Memory B cell (primary cell): ENCODE results near the gene CSNK1G1.
A peak's percentile ranks its signal among the peaks of the same experiment; 100 is the strongest.
"Not testable (repeated sequence)": the region's sequence is repeated elsewhere in the genome, so short reads cannot be mapped to it uniquely, and the experiment has no call there.

Source experiments
- ATAC-seq: fragments of 150-1000 bp; cut with Tn5 transposase; 2 replicates; pipeline ENCODE4 v1.10.0; 2021; ENCODE audit warnings: low read depth, mild to moderate bottlenecking, moderate library complexity
- DNase-seq, 2 donors: peaks; one replicate each; pipeline ENCODE4 v3.0.0; 2022; ENCODE audit warnings: low spot score in 2 of 2
- H3K27ac Mint-ChIP-seq: one replicate; pipeline ENCODE4 v1.8.0; 2022; ENCODE audit warnings: mild to moderate bottlenecking, moderate library complexity, mixed read lengths
- H3K27me3 Mint-ChIP-seq: one replicate; pipeline ENCODE4 v1.8.0; 2022; ENCODE audit warnings: mixed read lengths
- H3K36me3 Mint-ChIP-seq: one replicate; pipeline ENCODE4 v1.8.0; 2022; ENCODE audit warnings: mild to moderate bottlenecking, mixed read lengths
- H3K4me1 Mint-ChIP-seq: one replicate; pipeline ENCODE4 v1.8.0; 2022; ENCODE audit warnings: mixed read lengths
- H3K4me3 Mint-ChIP-seq: one replicate; pipeline ENCODE4 v1.8.0; 2022; ENCODE audit warnings: mild to moderate bottlenecking, moderate library complexity, mixed read lengths
- H3K9me3 Mint-ChIP-seq: one replicate; pipeline ENCODE4 v1.8.0; 2022; ENCODE audit warnings: mixed read lengths

CSNK1G1 gene

DNA sequence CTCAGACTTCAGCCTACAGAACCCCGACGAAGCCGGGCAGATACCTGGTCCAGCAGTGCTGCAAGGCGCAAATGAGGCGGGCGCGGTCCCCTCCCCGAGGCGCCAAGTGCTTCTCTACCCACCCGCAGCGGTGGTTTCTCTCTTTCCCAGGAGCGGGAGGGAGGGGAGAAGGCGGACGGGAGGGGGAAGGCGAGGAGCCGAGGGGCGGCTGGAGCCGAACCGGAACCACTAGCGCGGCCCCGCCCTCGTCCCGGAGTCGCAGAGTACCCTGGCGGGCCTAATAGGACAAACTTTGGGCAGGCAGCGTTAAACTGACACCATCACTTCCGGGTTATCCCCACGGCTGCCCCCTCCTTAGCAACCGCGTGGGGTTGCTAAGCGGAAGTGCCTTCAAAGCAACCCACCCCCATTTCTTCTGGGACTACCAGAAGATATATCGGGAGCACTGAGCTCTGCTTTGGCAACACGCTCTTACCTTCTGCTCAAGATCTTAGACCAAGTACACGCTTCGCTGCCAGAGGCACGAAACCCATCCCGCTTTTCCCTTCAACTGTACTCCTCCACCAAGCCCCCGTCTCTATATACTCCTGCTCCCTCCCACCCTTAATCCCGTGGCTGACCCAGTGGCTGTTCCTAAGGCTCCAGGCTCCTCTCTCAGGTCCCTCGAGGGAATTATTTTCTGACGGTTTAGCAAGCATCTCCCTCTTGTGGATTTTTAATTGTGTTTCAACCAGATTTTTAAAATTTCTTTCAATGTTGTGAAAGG is at the start of gene CSNK1G1:
TSS of gene CSNK1G1 (minus strand) at position 230 of the 766 bp plus-strand sequence. CDS start 55,674 bp downstream, outside the sequence.
- peaks cover 14% of the 10 kb centered on the region for H3K4me1 Mint-ChIP-seq
- H3K36me3 Mint-ChIP-seq, result no peaks in the 10 kb centered on the region
- H3K4me3 Mint-ChIP-seq, result peak within 1 kb of the TSS; percentile 93
- H3K27ac Mint-ChIP-seq, result peak within 1 kb of the TSS; percentile 93
- H3K9me3 Mint-ChIP-seq, result no peaks in the 10 kb centered on the region
- ATAC-seq, result peak; percentile 99
- H3K27me3 Mint-ChIP-seq, result no peaks in the 10 kb centered on the region
- DNase-seq, result peak; percentile 78 to 84

DNA sequence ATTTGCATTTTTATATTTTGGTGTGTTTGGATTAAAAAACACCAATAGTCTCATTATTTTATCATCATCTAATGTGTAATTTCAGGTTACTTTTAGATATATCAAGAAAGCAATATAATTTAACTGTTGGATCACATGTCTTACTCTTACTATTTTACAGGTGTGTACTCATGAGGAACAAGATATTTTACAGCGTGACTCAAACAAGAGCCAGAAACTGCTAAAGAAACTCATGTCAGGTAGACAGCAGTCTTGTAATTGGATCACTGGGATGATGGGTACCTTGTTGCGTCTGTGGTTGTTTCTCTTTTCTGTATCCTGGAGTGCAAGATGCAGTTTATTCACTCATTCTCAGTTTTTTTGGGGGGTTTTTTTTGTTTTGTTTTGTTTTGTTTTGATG is 44.6 kb upstream of the CSNK1G1 start:
- ATAC-seq (no peak), DNase-seq (no peak)
- H3K9me3 Mint-ChIP-seq, result no peaks in the 10 kb centered on the region
- H3K4me3 Mint-ChIP-seq, result no peak overlapping the region
- peaks cover 20% of the 10 kb centered on the region for H3K36me3 Mint-ChIP-seq
- H3K27me3 Mint-ChIP-seq, result no peaks in the 10 kb centered on the region
- no peak overlapping the region for H3K27ac Mint-ChIP-seq
- no peaks in the 10 kb centered on the region for H3K4me1 Mint-ChIP-seq

DNA sequence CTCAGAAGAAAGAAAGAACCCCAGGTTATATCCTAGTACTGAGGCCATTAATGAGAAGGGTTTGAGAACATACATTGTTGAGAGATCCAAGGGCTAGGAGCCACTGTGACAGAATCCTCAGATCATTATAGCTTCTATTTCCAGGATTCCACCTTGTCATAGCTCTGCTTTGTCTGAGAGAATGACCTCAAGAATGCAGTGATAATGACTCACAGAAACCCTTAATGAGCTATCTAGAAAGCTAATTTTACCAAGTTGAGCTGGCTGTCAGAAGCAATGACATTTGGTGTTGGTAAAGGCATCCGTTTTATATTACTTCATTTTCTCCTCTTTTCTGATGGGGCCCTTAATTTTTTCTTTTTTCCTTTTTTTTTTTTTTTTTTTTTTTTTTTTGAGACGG is 42.6 kb upstream of the CSNK1G1 start:
- DNase-seq (no peak), ATAC-seq (no peak)
- H3K36me3 Mint-ChIP-seq, result peaks cover 27% of the 10 kb centered on the region
- H3K27ac Mint-ChIP-seq, result no peak overlapping the region
- H3K4me3 Mint-ChIP-seq, result no peak overlapping the region
- no peaks in the 10 kb centered on the region for H3K27me3 Mint-ChIP-seq
- H3K4me1 Mint-ChIP-seq, result no peaks in the 10 kb centered on the region
- H3K9me3 Mint-ChIP-seq, result no peaks in the 10 kb centered on the region

DNA sequence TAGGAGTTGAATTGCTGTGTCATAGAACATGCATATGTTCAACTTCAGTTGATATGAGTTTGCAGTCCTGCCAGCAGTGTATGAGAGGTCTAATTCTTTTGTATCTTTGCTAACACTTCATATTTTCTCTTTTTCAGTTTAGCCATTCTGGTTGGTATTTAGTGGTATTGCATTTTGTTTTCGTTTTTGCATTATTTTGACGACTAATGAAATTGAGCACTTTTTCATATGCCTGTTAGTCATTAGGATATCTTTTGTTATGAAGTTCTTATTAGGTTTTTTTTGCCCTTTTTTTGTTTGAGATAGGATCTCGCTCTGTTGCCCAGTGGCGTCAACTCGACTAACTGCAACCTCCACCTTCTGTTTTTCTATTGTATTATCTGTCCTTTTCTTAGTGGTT is 40.8 kb upstream of the CSNK1G1 start:
- DNase-seq (no peak), ATAC-seq (no peak)
- Mint-ChIP-seq H3K27me3 (no peaks in the 10 kb centered on the region), H3K27ac (no peak overlapping the region), H3K36me3 (peaks cover 27% of the 10 kb centered on the region), H3K4me3 (no peak overlapping the region), H3K9me3 (no peaks in the 10 kb centered on the region), H3K4me1 (no peaks in the 10 kb centered on the region)

DNA sequence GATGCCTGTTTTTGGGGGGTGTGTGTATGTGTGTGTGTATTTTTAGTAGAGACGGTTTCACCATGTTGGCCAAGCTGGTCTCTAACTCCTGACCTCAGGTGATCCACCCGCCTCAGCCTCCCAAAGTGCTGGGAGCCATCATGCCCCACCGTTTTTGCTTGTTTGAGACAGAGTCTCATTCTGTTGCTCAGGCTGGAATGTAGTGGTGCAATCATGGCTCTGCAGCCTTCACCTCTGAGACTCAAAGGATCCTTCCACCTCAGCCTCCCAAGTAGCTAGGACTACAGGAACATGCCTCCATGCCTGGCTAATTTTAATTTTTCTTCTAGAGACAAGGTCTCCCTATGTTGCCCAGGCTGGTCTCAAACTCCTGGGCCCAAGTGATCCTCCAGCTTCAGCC is 36.5 kb upstream of the CSNK1G1 start:
- ATAC-seq, DNase-seq, H3K4me3 Mint-ChIP-seq, H3K9me3 Mint-ChIP-seq, H3K27me3 Mint-ChIP-seq, H3K27ac Mint-ChIP-seq: not testable (repeated sequence)
- peaks cover 14% of the 10 kb centered on the region for H3K4me1 Mint-ChIP-seq
- peaks cover 21% of the 10 kb centered on the region for H3K36me3 Mint-ChIP-seq

DNA sequence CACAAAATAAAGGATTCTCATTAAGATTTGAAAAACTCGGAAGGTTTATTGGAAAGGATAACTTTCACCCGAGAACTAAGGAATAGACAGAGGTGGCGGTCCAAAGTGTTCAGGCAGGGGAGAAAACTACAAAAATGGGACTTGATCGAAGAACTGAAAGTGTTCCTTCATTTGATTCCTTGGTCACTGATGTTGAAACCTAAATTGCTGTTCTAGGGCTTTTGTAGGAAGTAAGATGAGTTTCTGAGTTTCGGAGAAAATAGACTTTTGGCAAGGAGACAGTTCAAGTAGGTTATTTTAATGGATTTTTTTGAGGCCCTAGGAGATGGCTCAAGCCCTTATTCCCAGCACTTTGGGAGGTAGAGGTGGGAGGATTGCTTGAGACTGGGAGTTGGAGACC is 33.1 kb upstream of the CSNK1G1 start:
- Mint-ChIP-seq H3K9me3 (no peaks in the 10 kb centered on the region), H3K27me3 (no peaks in the 10 kb centered on the region), H3K27ac (peak overlapping the region; percentile 70), H3K36me3 (peaks cover 5% of the 10 kb centered on the region), H3K4me3 (peak overlapping the region; percentile 78), H3K4me1 (peaks cover 15% of the 10 kb centered on the region)
- no peak for DNase-seq
- ATAC-seq, result no peak

DNA sequence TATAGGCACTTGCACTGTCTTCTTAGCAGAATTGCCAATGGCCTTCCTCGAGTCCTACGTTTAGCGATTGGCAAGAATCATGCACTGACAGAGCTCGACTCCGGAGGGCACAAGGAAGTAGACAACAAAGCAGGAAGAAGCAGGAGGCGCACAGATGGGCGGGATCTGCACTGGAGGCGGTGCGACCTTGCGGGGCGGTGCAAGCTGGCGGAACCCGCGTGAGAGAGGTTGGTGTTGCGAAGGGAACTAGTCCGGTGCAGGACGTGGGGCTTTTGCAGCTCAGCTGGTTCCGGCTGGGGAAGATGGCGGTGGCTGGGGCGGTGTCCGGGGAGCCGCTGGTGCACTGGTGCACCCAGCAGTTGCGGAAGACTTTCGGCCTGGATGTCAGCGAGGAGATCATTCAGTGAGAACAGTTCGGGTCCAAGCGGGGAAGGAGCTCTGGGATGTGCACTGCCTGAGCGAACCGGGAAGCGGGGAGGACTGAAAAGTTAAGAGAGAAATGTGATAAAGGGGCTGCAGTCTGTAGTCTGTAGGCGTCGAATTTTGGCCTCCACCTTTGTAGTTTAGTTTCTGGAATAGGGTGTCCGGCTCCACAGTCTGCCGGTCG is 31.7 kb upstream of the CSNK1G1 start, which contains the start of gene TRIP4:
TSS of gene TRIP4 (plus strand) at position 275 of the 607 bp plus-strand sequence. CDS start at position 303, 28 bp downstream.
- Mint-ChIP-seq H3K9me3 (no peaks in the 10 kb centered on the region), H3K36me3 (no peaks in the 10 kb centered on the region), H3K27ac (peak within 1 kb of the TSS; percentile 91), H3K4me1 (peaks cover 15% of the 10 kb centered on the region), H3K4me3 (peak within 1 kb of the TSS; percentile 98), H3K27me3 (no peaks in the 10 kb centered on the region)
- ATAC-seq (peak; percentile 98), DNase-seq (peak; percentile 96 to 97)

DNA sequence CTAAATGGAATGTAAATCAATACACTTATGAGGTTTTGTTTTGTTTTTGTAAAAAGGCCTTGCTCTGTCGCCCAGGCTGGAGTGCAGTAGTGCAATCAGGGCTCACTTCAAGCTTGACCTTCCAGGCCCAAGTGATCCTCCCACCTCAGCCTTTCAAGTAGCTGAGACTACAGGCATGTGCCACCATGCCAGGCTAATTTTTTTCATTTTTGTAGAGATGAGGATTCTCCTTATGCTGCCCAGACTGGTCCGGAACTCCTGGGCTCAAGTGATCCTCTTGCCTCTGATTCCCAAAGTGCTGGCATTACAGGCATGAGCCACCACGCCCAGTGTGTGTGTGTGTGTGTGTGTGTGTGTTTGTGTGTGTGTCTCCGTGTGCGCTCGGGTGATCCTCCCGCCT is 30.3 kb upstream of the CSNK1G1 start:
- no peak overlapping the region for H3K27ac Mint-ChIP-seq
- no peaks in the 10 kb centered on the region for H3K36me3 Mint-ChIP-seq

DNA sequence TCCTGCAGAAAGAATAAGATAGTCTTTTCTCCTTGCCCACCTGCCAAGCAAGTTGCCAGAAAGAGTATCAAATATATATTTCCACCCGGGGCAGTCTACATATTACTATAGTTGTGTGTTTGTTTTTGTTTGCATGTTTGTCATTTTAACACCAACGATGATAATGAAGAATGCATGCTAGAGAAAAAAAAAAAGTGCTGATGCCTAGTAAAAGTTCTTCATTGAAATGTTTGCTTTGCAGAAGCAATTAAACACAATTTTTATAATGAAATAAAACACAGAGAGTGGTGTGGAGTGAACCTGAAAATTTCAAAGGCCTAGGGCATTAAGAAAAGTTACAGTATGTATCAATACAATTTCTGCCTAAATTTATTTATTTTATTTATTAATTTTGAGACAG is 27.8 kb upstream of the CSNK1G1 start:
- H3K4me3 Mint-ChIP-seq, result no peak overlapping the region
- H3K36me3 Mint-ChIP-seq, result no peaks in the 10 kb centered on the region
- no peaks in the 10 kb centered on the region for H3K27me3 Mint-ChIP-seq
- DNase-seq (no peak), ATAC-seq (no peak)
- H3K4me1 Mint-ChIP-seq, result peaks cover 13% of the 10 kb centered on the region
- H3K27ac Mint-ChIP-seq, result no peak overlapping the region
- no peaks in the 10 kb centered on the region for H3K9me3 Mint-ChIP-seq

More for the DNA sequence above, 30.3 kb upstream of the CSNK1G1 start:
- Mint-ChIP-seq H3K4me1 (peaks cover 16% of the 10 kb centered on the region), H3K9me3 (no peaks in the 10 kb centered on the region), H3K4me3 (peak overlapping the region; percentile 37), H3K27me3 (no peaks in the 10 kb centered on the region)
- ATAC-seq (no peak), DNase-seq (no peak)

DNA sequence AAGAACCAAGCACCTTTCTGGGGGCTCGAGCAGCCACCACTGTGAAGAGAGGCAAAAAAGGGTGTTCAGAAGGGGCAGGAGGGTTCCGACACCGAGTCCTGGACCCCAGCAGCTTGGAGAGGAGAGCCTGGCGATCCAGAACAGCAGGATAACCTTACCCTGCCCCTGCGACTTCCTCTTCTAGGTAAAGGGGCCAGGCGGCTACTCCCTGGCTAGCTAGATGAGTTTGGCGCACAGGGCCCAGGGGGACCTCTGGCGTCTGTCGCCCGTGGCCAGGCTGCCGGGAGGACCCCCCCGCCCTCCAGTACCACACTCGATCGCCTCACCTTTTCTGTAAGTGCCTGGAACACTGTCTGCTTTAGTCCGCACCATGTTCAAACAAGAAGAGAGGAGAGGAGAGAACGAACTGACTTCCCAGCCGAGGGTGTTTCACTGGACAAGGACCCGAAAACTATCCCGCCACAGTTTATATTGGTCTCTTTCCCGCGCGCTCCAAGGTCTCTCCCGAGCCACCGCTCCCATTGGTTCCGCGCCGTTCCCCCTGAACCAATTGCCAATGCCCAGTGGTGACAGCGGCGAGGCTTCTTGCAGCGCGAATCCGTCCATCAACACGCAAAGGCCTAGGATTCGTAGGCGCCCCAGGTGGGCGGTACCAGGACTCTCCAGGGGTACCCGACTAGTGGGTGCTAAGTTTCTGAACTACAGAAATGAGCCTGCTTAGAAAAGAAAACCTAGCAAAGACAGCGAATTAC is 25.2 kb upstream of the CSNK1G1 start, which contains the start of gene PCLAF:
TSS of gene PCLAF (minus strand) at position 442 of the 752 bp plus-strand sequence. CDS start at position 372, 70 bp downstream.
- peak within 1 kb of the TSS; percentile 48 for H3K27ac Mint-ChIP-seq
- H3K4me3 Mint-ChIP-seq, result peak within 1 kb of the TSS; percentile 89
- H3K9me3 Mint-ChIP-seq, result no peaks in the 10 kb centered on the region
- peaks cover 5% of the 10 kb centered on the region for H3K4me1 Mint-ChIP-seq
- peak; percentile 99 for ATAC-seq
- peak; percentile 71 to 72 for DNase-seq
- H3K27me3 Mint-ChIP-seq, result no peaks in the 10 kb centered on the region
- no peaks in the 10 kb centered on the region for H3K36me3 Mint-ChIP-seq

DNA sequence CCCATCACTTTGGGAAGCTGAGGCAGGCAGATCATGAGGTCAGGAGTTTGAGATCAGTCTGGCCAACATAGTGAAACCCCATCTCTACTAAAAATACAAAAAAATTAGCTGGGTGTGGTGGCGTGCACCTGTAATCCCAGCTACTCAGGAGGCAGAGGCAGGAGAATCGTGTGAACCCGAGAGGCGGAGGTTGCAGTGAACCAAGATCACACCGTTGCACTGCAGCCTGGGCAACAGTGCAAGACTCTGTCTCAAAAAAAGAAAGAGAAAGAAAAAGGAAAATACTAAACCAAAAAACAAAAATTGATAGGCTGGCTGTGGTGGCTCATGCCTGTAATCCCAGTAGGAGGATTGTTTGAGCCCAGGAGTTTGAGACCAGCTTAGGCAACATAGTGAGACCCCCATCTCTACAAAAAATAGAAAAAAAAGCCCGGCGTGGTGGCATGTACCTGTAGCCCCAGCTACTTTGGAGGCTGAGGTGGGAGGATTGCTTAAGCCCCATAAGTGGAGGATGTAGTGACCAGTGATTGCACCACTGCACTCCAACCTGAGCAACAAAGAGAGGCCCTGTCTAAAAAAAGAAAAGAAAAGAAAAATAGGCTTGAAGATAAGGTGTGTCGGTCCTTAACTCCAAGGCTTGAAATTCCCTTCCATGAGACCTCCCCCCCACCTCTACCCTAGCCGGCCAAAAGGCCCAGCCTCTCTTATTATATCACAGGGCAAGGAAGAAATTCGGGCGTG is 24.3 kb upstream of the CSNK1G1 start:
- H3K27me3 Mint-ChIP-seq, DNase-seq, H3K4me1 Mint-ChIP-seq, ATAC-seq, H3K27ac Mint-ChIP-seq, H3K9me3 Mint-ChIP-seq, H3K36me3 Mint-ChIP-seq: not testable (repeated sequence)
- peak overlapping the region; percentile 89 for H3K4me3 Mint-ChIP-seq

DNA sequence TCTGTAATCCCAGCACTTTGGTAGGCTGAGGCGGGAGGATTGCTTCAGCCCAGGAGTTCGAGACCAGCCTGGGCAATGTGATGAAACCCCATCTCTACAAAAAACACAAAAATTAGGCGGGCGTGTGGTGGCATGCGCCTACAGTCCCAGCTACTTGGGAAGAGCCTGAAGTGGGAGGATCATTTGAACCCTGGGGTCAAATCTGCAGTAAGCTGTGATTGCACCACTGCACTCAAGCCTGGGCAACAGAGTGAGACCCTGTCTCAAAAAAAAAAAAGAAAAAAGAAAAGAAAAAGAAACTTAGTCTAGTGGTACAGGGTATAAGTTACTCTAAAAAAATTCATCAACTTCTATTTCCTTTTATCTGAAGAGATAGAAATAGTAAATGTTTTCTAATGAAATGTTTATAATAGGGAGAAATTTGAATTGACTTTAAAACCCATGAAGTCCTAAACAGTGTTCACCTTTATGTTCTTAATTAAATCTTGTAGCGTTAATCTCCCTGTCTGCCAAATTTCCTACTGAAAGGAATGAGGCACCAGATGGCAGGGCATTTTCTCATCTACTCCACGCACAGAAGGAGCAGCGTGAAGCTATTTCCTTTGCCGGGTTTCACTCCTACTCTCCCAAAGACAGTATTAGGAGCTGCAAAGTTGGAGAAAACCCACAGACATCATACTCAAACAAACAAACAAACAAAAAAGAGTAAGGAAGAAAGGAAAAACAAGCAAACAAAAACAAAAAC is 23.4 kb upstream of the CSNK1G1 start:
- Mint-ChIP-seq H3K27ac (no peak overlapping the region), H3K4me1 (peaks cover 5% of the 10 kb centered on the region)
- ATAC-seq, result no peak

DNA sequence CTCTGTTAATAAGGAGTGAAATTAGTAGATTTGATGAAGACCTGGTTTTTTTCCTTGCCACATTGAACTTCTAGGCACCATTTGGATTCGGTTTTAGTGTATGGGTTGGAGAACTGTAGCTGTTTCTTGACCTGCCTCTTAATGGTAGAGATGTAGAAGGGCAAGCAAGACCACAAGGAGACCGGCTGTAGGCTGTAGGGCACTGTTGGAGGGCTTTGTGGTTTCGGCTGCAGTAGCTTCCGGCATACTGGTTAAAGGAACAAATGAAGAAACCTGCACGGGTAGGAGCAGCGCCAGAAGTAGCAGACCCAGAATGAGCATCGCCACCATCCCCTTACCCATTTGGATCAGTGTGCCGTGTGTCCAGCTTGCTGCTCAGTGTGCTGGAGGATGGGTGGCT is 17.4 kb upstream of the CSNK1G1 start:
- no peak overlapping the region for H3K27ac Mint-ChIP-seq
- peaks cover 2% of the 10 kb centered on the region for H3K4me1 Mint-ChIP-seq
- DNase-seq, result no peak
- H3K27me3 Mint-ChIP-seq, result no peaks in the 10 kb centered on the region
- no peaks in the 10 kb centered on the region for H3K36me3 Mint-ChIP-seq
- no peak for ATAC-seq
- H3K9me3 Mint-ChIP-seq, result no peaks in the 10 kb centered on the region
- no peak overlapping the region for H3K4me3 Mint-ChIP-seq

More for the DNA sequence above, 23.4 kb upstream of the CSNK1G1 start:
- Mint-ChIP-seq H3K27me3 (no peaks in the 10 kb centered on the region), H3K9me3 (no peaks in the 10 kb centered on the region), H3K4me3 (peak overlapping the region; percentile 44), H3K36me3 (no peaks in the 10 kb centered on the region)
- DNase-seq, result no peak
